NCI-H82 treated with DMSO at 0.1 percent for 48 hours (cell line): ENCODE results near the gene BCAN.

ENCODE experiments used
- DNase-seq: peaks from one replicate; lab custom pipeline; 2025; ENCODE audit not compliant: unreplicated experiment; lab: John Stamatoyannopoulos, UW

BCAN gene

GRCh38 chr1:156676114-156676819 lies 34.4 kb downstream of the BCAN start:
- DNase-seq = no peak

DNA sequence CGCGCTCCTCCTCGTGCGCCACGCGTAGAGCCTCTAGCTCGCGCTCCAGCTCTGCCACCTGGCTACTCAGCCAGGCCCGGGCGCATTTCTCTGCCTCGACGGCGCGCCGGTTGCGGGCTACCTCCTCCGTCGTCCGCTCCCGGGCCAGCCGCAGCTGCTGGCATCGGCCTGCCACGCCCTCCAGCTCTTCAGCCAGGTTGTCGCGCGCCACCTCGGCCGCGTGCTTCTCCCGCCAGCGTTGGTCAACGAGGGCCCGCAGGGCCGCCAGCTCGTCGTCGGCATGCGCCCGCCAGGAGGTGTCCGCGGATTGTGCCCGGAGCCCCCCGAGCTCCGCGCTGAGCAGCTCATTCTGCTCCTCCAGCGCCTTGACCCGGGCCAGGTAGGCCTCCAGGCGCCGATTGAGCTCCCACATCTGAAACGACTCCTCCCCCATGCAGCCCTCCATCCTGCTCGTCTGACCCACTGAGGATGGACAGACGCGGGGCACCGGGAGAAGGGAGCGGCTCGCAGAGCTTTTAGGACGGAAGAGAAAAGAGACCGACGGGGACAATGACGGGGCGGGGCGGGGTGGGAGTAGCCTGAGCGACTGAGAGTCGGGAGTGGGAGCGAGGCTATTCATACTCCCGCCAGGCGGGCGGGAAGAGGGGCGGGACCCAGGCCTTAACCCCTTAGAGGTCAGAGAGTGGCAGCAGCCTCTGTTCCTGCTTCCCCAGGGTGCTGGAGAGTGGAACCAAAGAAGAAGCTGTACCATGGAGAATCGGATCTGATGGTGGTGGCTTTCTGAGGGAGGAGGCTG lies 35.1 kb downstream of the BCAN start, which contains the start of gene NES:
Gene NES (minus strand): TSS at position 588 of the 796 bp plus-strand sequence. CDS start 143 bp downstream, at position 445.
- no peak for DNase-seq

DNA sequence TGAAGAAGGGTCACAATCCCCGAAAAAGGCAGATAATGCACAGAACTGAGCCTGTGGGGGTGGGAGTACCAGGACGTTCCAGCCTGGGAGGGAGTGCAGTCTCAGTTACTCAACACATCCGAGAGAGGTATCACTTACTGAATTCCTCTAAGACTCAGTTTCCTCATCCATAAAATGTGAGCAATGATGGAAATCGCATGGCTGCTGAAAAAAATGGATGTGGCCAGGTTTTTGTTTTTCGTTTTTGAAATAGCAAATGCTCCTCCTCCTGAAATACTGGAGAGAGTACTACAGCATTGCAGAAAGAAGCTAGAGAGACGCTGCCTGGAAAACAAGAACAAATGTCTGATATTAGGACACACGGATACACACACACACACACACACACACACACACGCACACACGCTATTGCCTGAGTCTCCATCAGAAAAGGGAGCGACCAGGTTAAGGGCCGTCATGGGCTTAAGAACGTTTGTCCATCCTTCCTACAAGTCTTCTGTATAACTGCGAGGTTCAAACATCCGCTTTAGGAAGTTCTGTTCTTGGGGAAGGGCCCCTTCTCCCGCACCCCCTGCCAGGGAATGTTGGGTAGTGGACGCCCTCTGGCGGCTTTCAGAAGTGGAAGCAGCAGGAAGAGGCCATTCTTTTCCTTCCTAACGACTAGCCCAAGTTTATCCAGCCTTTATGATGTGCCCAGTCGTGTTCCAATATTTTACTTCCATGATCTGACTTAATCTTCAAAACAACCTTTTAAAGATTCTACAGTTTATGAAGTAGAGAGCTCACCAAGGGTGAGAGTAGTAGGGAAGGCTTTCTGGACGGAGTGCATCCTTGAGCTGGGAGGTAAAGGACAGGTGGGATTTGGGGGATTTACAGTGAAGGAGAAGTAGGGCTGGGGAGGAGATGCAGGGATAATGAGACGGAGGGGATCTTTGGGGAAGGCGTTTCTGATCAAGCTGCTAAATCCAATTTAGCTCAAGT lies 36.0 kb downstream of the BCAN start:
- peak; percentile 73 for DNase-seq

GRCh38 chr1:156680056-156680455 lies 38.1 kb downstream of the BCAN start:
- DNase-seq = no peak

GRCh38 chr1:156681196-156681960 lies 39.5 kb downstream of the BCAN start:
- no peak for DNase-seq

- DNase-seq = no peak
Measured at GRCh38 chr1:156682166-156682890, 40.4 kb downstream of the BCAN start.

DNA sequence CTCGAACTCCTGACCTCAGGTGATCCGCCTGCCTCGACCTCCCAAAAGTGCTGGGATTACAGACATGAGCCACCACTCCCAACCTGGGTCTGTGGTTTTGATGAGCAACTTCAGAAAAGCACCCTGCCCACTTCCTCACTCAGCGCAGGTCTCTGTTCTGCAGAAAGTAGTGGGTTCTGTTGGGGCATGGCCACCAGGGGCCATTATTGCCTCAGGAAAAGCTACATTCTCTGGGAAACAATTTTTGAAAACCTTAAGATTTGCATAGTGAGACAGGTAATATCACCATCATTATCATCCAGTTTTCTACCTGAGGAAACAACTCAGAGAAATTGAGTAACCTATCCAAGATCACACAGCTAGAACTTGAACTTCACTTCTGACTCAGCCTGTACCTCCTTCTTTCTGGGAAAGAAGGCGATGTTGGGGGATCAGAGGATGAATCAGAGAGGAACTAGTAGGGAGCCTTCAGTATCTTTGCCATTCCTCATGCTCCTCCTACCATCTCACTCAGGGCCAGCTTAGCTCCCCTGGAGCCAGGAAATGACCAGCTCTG lies 42.4 kb downstream of the BCAN start:
- no peak for DNase-seq

DNA sequence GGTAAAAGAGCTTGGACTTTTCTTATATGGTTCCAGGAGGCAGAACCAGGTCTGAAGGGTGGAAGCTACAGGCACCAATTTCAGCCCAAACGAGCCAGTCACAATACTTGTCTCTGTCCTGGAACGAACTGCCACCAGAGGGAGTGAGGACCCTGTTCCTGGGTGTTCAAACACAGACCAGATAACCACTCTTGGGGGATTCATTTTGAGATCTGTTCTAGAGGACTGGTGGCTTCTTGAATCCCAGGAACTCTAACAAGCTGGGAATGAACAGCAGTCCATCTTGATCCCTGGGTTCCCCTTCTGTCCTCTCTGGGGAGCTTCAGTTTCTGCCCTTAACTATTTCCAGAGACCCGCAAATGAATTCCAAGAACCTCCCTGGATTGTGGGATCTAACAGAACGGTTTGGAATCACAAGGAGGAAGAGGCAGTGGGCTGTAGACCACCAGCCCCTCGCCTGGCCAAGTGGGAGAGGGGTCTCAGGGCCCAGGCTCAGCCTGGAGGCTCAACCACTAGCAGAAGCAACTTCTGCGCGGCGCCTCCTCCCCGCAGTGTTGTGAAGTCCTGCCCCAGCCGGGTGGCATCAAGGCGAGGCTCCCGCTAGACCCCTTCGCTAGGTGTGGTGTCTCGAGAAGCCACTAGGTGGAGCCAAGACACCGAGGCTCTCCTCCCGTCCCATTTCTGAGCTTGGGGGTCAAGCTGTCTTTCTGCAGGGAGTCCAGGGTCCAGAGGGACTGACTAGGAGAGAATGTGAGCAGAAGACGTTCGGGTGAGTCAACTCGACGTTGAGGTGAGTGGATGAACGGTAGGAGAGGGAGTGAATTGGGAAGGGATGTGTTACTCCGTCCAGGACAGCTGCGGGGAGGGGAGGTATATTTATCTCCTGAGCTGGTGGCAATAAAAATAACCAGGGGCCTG lies 47.4 kb downstream of the BCAN start:
- peak; percentile 85 for DNase-seq

- no peak for DNase-seq
Measured at GRCh38 chr1:156689953-156690674, 48.2 kb downstream of the BCAN start.

- DNase-seq = no peak
Measured at GRCh38 chr1:156690675-156691036, 48.7 kb downstream of the BCAN start.

DNA sequence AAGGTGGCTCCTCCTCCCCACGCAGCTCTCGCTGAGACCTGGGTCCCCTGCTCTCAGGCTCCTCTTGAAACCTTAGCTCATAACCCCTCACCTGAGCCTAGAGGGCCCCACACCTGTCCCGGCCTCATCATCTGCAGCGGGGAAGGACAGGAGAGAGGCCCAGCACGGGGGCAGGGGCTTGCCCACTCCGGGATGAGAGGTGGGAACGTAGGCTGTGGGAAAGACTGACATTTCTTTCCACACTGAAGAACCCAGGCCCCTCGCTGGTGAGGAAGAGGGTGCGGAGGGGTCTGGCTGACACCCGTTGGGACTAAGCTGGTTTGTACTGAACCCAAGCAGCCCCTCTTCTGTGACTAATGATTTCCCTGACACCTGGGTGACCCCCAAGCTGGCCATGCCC lies 49.3 kb downstream of the BCAN start:
- no peak for DNase-seq

DNA sequence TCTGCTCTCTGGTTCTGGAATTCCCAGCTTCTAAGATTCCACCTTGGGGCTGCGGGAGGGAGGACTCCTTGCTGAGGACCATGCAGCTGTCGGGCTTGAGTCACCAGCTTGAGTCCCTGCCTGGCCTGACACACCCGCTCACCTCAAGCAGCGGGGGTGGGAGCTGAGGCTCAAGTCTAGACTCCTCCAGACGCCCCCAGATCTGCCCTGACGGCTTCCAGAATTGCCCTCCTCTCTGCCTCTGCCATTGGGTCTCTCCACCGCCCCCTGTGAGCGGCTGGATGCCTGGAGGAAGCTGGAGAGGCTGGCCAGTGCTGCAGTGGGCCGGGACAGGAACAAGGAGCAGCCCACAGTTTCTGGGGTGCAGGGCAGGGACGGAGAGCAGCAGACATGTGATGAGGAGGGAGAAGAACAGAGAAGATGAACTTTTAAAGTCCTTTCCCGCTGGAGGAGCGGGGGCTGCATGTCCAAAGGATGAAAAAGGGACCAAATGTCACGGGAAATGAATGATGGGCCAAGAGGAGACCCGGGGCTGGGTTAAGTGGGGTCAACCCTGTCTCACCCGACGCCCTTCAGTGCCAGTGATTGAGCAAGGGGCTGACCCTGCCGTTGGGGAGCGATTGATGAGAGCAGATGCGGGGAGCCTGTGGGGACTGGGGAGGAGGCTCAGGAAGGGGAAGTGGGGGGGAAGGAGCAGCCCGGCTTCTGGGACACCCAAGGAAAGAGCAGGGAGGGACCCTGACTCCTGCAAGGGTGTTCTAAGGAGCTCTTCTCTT lies 49.9 kb downstream of the BCAN start:
- DNase-seq = no peak

- DNase-seq = no peak
Measured at GRCh38 chr1:156692441-156692924, 50.6 kb downstream of the BCAN start.

GRCh38 chr1:156692925-156693847 lies 51.3 kb downstream of the BCAN start:
- DNase-seq = peak; percentile 33

DNA sequence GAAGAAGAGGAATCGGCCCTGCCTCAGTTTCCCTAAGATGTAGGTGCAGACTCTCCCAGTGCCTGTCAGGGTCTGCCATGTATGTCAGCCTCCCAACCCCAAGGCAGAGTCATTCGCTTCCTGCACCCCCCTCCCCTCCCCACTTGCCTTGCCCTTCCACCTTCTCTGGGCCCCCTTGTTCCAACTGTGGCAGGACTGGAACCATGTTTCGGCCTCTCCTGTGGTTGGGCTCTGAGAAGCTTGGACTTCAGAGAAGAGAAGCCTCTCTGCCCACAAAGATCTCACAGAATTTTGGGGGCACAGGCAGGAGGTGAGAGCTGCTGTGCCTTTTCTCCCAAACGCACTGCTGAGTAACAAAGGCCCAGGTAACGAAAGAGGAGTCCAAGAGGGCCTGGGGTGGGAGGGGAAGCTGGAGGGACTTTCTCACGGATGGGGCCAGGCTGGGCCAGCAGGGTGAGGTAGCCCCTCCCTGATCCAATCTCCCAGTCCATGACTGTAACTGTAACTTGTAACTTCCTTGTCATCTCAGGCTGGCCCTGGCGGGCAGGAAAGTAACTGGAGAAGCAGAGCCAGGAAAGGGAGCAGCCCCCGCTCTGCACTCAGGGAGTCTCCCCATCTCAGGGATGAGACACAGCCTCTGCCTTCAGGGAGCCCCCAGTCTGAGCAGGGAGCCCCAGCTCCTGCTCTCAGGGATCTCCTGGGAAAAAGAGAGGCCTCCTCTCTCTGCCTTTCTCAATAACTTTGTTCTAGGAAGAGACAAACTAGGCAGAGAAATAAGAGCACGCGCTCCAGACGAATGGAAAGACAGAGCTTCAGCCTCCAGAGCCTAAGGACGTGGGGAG lies 52.2 kb downstream of the BCAN start:
- DNase-seq = no peak
